Activated naive CD8-positive, alpha-beta T cell treated with anti-CD3 and anti-CD28 coated beads, Interleukin-2, amount 50 U/mL, for 24 hours (primary cell): ENCODE results near the gene UNKL.

Experiments
- ATAC-seq: fragments of 150-1000 bp; cut with Tn5 transposase; one replicate; pipeline ENCODE4 v1.10.0; 2021
- DNase-seq: peaks from one replicate; pipeline ENCODE4 v3.0.0; 2021
- H3K27ac Mint-ChIP-seq: one replicate; pipeline ENCODE4 v1.8.0; 2021; ENCODE audit warnings: mild to moderate bottlenecking, mixed read lengths
- H3K27me3 Mint-ChIP-seq: one replicate; pipeline ENCODE4 v1.8.0; 2021; ENCODE audit warnings: mixed read lengths
- H3K36me3 Mint-ChIP-seq: one replicate; pipeline ENCODE4 v1.8.0; 2021; ENCODE audit warnings: low read depth, mixed read lengths
- H3K4me1 Mint-ChIP-seq: one replicate; pipeline ENCODE4 v1.8.0; 2021; ENCODE audit warnings: mixed read lengths
- H3K4me3 Mint-ChIP-seq: one replicate; pipeline ENCODE4 v1.8.0; 2021; ENCODE audit warnings: mild to moderate bottlenecking, moderate library complexity, mixed read lengths
- H3K9me3 Mint-ChIP-seq: one replicate; pipeline ENCODE4 v1.8.0; 2021; ENCODE audit warnings: mixed read lengths

The UNKL gene

GRCh38 chr16:1325261-1325660 lies 89.2 kb downstream of the UNKL start:
- H3K27me3 Mint-ChIP-seq: no peaks in the 10 kb centered on the region
- H3K4me1 Mint-ChIP-seq: no peaks in the 10 kb centered on the region
- no peak overlapping the region for H3K4me3 Mint-ChIP-seq
- ATAC-seq: no peak
- DNase-seq: no peak
- H3K36me3 Mint-ChIP-seq: peaks cover 6% of the 10 kb centered on the region
- H3K27ac Mint-ChIP-seq: no peak overlapping the region
- no peaks in the 10 kb centered on the region for H3K9me3 Mint-ChIP-seq

- Mint-ChIP-seq H3K27ac (no peak overlapping the region), H3K4me3 (no peak overlapping the region), H3K27me3 (no peaks in the 10 kb centered on the region), H3K36me3 (peaks cover 8% of the 10 kb centered on the region), H3K9me3 (no peaks in the 10 kb centered on the region), H3K4me1 (no peaks in the 10 kb centered on the region)
- ATAC-seq: no peak
- no peak for DNase-seq
These were observed 90.1 kb downstream of the UNKL start for GRCh38 chr16:1324286-1324826.

GRCh38 chr16:1323296-1324239 lies 90.9 kb downstream of the UNKL start:
- DNase-seq: no peak
- Mint-ChIP-seq H3K27ac (no peak overlapping the region), H3K4me3 (no peak overlapping the region), H3K27me3 (no peaks in the 10 kb centered on the region), H3K9me3 (no peaks in the 10 kb centered on the region), H3K4me1 (no peaks in the 10 kb centered on the region), H3K36me3 (peaks cover 13% of the 10 kb centered on the region)
- no peak for ATAC-seq

- H3K36me3 Mint-ChIP-seq: peaks cover 25% of the 10 kb centered on the region
- no peak overlapping the region for H3K27ac Mint-ChIP-seq
- DNase-seq: no peak
- H3K27me3 Mint-ChIP-seq: no peaks in the 10 kb centered on the region
- no peak for ATAC-seq
- no peaks in the 10 kb centered on the region for H3K9me3 Mint-ChIP-seq
- H3K4me1 Mint-ChIP-seq: no peaks in the 10 kb centered on the region
- no peak overlapping the region for H3K4me3 Mint-ChIP-seq
These were observed 92.1 kb downstream of the UNKL start for GRCh38 chr16:1322407-1322806.

GRCh38 chr16:1320658-1321240 lies 93.8 kb downstream of the UNKL start:
- DNase-seq: no peak
- Mint-ChIP-seq H3K27ac (no peak overlapping the region), H3K4me3 (no peak overlapping the region), H3K9me3 (no peaks in the 10 kb centered on the region), H3K27me3 (no peaks in the 10 kb centered on the region), H3K36me3 (peaks cover 38% of the 10 kb centered on the region), H3K4me1 (no peaks in the 10 kb centered on the region)
- ATAC-seq: no peak

- Mint-ChIP-seq H3K27me3 (no peaks in the 10 kb centered on the region), H3K9me3 (no peaks in the 10 kb centered on the region), H3K36me3 (peaks cover 41% of the 10 kb centered on the region), H3K27ac (no peak overlapping the region), H3K4me3 (no peak overlapping the region), H3K4me1 (no peaks in the 10 kb centered on the region)
- no peak for ATAC-seq
- DNase-seq: no peak
These were observed 94.4 kb downstream of the UNKL start for GRCh38 chr16:1320097-1320496.

GRCh38 chr16:1319041-1319440 lies 95.5 kb downstream of the UNKL start:
- ATAC-seq (no peak), DNase-seq (no peak)
- Mint-ChIP-seq H3K4me3 (no peak overlapping the region), H3K9me3 (no peaks in the 10 kb centered on the region), H3K4me1 (peaks cover 2% of the 10 kb centered on the region), H3K36me3 (peaks cover 45% of the 10 kb centered on the region), H3K27ac (no peak overlapping the region), H3K27me3 (no peaks in the 10 kb centered on the region)

GRCh38 chr16:1318268-1318545 lies 96.3 kb downstream of the UNKL start:
- Mint-ChIP-seq H3K9me3 (no peaks in the 10 kb centered on the region), H3K4me1 (peaks cover 3% of the 10 kb centered on the region), H3K4me3 (no peak overlapping the region), H3K27ac (no peak overlapping the region), H3K36me3 (peaks cover 43% of the 10 kb centered on the region), H3K27me3 (no peaks in the 10 kb centered on the region)
- no peak for DNase-seq
- ATAC-seq: no peak

GRCh38 chr16:1317479-1318267 lies 96.8 kb downstream of the UNKL start:
- H3K36me3 Mint-ChIP-seq: peaks cover 42% of the 10 kb centered on the region

GRCh38 chr16:1316033-1316405 lies 98.5 kb downstream of the UNKL start:
- no peaks in the 10 kb centered on the region for H3K9me3 Mint-ChIP-seq

More at GRCh38 chr16:1317479-1318267, 96.8 kb downstream of the UNKL start:
- Mint-ChIP-seq H3K9me3 (no peaks in the 10 kb centered on the region), H3K4me3 (no peak overlapping the region), H3K27me3 (no peaks in the 10 kb centered on the region), H3K4me1 (peaks cover 8% of the 10 kb centered on the region), H3K27ac (no peak overlapping the region)
- ATAC-seq (no peak), DNase-seq (no peak)

GRCh38 chr16:1315081-1316032 lies 99.1 kb downstream of the UNKL start:
- ATAC-seq (no peak), DNase-seq (no peak)
- H3K36me3 Mint-ChIP-seq: peaks cover 50% of the 10 kb centered on the region
- H3K4me3 Mint-ChIP-seq: no peak overlapping the region
- H3K27ac Mint-ChIP-seq: no peak overlapping the region
- H3K9me3 Mint-ChIP-seq: no peaks in the 10 kb centered on the region
- H3K4me1 Mint-ChIP-seq: peaks cover 30% of the 10 kb centered on the region
- no peaks in the 10 kb centered on the region for H3K27me3 Mint-ChIP-seq

More at GRCh38 chr16:1316033-1316405, 98.5 kb downstream of the UNKL start:
- Mint-ChIP-seq H3K27me3 (no peaks in the 10 kb centered on the region), H3K27ac (no peak overlapping the region), H3K4me1 (peaks cover 24% of the 10 kb centered on the region), H3K4me3 (no peak overlapping the region), H3K36me3 (peaks cover 44% of the 10 kb centered on the region)
- ATAC-seq (no peak), DNase-seq (no peak)

GRCh38 chr16:1314399-1315068 lies 100.0 kb downstream of the UNKL start:
- H3K4me1 Mint-ChIP-seq: peaks cover 34% of the 10 kb centered on the region
- H3K27ac Mint-ChIP-seq: no peak overlapping the region
- no peaks in the 10 kb centered on the region for H3K9me3 Mint-ChIP-seq
- no peak overlapping the region for H3K4me3 Mint-ChIP-seq
- ATAC-seq (no peak), DNase-seq (no peak)
- peaks cover 53% of the 10 kb centered on the region for H3K36me3 Mint-ChIP-seq
- no peaks in the 10 kb centered on the region for H3K27me3 Mint-ChIP-seq

- ATAC-seq: no peak
- H3K27ac Mint-ChIP-seq: no peak overlapping the region
- H3K4me1 Mint-ChIP-seq: peaks cover 34% of the 10 kb centered on the region
- H3K36me3 Mint-ChIP-seq: peaks cover 49% of the 10 kb centered on the region
- H3K9me3 Mint-ChIP-seq: no peaks in the 10 kb centered on the region
- H3K27me3 Mint-ChIP-seq: no peaks in the 10 kb centered on the region
- no peak overlapping the region for H3K4me3 Mint-ChIP-seq
- no peak for DNase-seq
These were observed 100.7 kb downstream of the UNKL start for GRCh38 chr16:1313721-1314369.
